Measurements from ENCODE around the gene DIP2C. TPM values are rescaled to one million over a fixed set of nuclear protein-coding genes. Genes with fewer than 3 reads are reported as not detected.
"Not testable (repeated sequence)": the region's sequence is repeated elsewhere in the genome, so short reads cannot be mapped to it uniquely, and the experiment has no call there.

The DIP2C gene
- total RNA-seq, 2 donors from 2014 or later, result 12.3 to 41.8 TPM

DNA sequence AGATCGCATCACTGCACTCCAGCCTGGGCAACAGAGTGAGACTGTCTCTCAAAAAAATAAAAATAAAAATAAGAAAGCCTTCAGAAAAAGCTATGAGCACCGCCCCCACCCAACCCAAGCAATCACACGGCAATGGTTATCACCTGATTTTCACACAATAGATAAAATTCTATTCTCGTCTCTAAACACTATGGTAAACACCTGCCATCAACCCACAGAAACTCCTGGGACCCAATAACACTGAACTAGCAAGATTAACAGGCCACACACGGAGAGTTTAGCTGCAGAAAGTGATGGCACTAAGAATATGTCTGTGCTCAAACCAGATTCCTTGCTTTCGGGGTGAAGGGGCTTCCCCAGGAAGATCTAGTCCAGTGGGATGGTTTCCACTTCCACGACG is 173.8 kb downstream of the DIP2C start:
- WGBS, result 85% methylated on average over 8 of the region's 8 CpGs
- no peak overlapping the region for H3K27ac ChIP-seq
- intact Hi-C loops (cut with DNase I), result no loop called here
- H3K4me1 ChIP-seq (replicated peaks), result peaks cover 3% of the 10 kb centered on the region
- TF ChIP-seq CTCF (IDR thresholded peaks at IDR 0.05) (no peak), POLR2AphosphoS5 (IDR thresholded peaks at IDR 0.05) (no peak), POLR2A (IDR thresholded peaks at IDR 0.05) (no peak)
- no peak overlapping the region for H3K4me3 ChIP-seq
- no peaks in the 10 kb centered on the region for H3K9me3 ChIP-seq
- H3K27me3 ChIP-seq (replicated peaks; ENCODE audit: insufficient read depth), result no peaks in the 10 kb centered on the region
- H3K36me3 ChIP-seq, result no peaks in the 10 kb centered on the region
- DNase-seq (ENCODE audit: low spot score), result no peak

GRCh38 chr10:514137-514671 is 175.3 kb downstream of the DIP2C start:
- Histone ChIP-seq H3K27ac (no peak overlapping the region), H3K36me3 (no peaks in the 10 kb centered on the region), H3K4me1 (replicated peaks) (peaks cover 11% of the 10 kb centered on the region), H3K27me3 (replicated peaks; ENCODE audit: insufficient read depth) (no peaks in the 10 kb centered on the region), H3K9me3 (no peaks in the 10 kb centered on the region), H3K4me3 (no peak overlapping the region)
- 48% methylated on average over 22 of the region's 22 CpGs for WGBS
- TF ChIP-seq POLR2AphosphoS5 (IDR thresholded peaks at IDR 0.05), result peak; percentile 8
- no peak for TF ChIP-seq CTCF (IDR thresholded peaks at IDR 0.05)
- TF ChIP-seq POLR2A (IDR thresholded peaks at IDR 0.05), result no peak
- DNase-seq (ENCODE audit: low spot score), result peak; percentile 44
- intact Hi-C loops (cut with DNase I), result loop anchor here (5.0 kb wide), 2 partner anchors 173 to 293 kb away; partner anchors contain the start of gene DIP2C

- Histone ChIP-seq H3K9me3 (no peaks in the 10 kb centered on the region), H3K27ac (no peak overlapping the region), H3K36me3 (no peaks in the 10 kb centered on the region), H3K27me3 (replicated peaks; ENCODE audit: insufficient read depth) (no peaks in the 10 kb centered on the region), H3K4me3 (no peak overlapping the region), H3K4me1 (replicated peaks) (peaks cover 11% of the 10 kb centered on the region)
- intact Hi-C loops (cut with DNase I), result loop anchor here (5.0 kb wide), 2 partner anchors 174 to 294 kb away; partner anchors contain the start of gene DIP2C
- no peak for DNase-seq (ENCODE audit: low spot score)
- whole genome bisulfite sequencing, result 84% methylated on average over 18 of the region's 18 CpGs
- TF ChIP-seq POLR2A (IDR thresholded peaks at IDR 0.05), result no peak
- TF ChIP-seq CTCF (IDR thresholded peaks at IDR 0.05), result no peak
- no peak for TF ChIP-seq POLR2AphosphoS5 (IDR thresholded peaks at IDR 0.05)
Measured at GRCh38 chr10:513393-513792, 176.1 kb downstream of the DIP2C start.

DNA sequence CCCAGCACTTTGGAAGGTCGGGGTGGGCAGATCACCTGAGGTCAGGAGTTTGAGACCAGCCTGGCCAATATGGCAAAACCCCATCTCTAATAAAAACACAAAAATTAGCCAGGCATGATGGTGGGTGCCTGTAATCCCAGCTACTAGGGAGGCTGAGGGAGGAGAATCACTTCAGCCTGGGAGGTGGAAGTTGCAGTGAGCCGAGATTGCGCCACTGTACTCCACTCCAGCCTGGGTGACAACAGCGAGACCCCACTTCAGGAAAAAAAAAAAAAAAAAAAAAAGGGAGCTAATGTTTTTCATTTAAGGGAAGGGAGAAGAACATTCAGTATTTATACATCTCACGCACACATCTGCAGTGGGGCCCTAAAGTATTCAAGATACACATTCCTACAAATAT is 176.8 kb downstream of the DIP2C start:
- not testable (repeated sequence) for DNase-seq (ENCODE audit: low spot score); H3K27me3 ChIP-seq (replicated peaks; ENCODE audit: insufficient read depth); H3K9me3 ChIP-seq; H3K36me3 ChIP-seq; H3K27ac ChIP-seq; H3K4me3 ChIP-seq
- H3K4me1 ChIP-seq (replicated peaks), result peaks cover 11% of the 10 kb centered on the region
- WGBS, result 96% methylated on average over 5 of the region's 5 CpGs
- intact Hi-C loops (cut with DNase I), result loop anchor here (5.0 kb wide), 2 partner anchors 175 to 295 kb away; partner anchors contain the start of gene DIP2C

DNA sequence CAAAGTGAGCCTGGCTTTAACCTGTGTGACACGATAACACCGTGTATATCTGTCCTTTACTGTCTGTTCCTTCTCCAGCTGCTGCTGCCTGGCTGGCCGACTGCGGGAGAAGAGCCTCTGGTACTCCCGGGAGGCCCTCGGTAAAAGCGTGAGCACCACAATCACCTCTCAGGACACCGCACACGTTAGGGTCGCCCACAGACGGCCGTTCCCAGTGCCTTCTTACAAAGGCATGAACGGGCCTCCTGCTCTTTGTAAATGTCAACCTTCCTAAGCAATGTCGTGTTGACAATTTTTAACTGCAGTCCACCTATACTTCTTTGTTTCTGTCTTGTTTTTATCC is 177.6 kb downstream of the DIP2C start:
- Histone ChIP-seq H3K4me3 (no peak overlapping the region), H3K27ac (peak overlapping the region in 1 of 2 donors; percentile 37), H3K9me3 (no peaks in the 10 kb centered on the region), H3K36me3 (no peaks in the 10 kb centered on the region), H3K4me1 (replicated peaks) (peaks cover 11% of the 10 kb centered on the region), H3K27me3 (replicated peaks; ENCODE audit: insufficient read depth) (no peaks in the 10 kb centered on the region)
- intact Hi-C loops (cut with DNase I), result loop anchor here (1.0 to 5.0 kb wide), 3 partner anchors 175 to 295 kb away; partner anchors contain the start of gene DIP2C
- 78% methylated on average over 14 of the region's 14 CpGs for WGBS
- no peak for DNase-seq (ENCODE audit: low spot score)
- TF ChIP-seq POLR2AphosphoS5 (IDR thresholded peaks at IDR 0.05), result no peak

Data from prostate gland (tissue), 2 donors.